ENCODE measurements around the gene AMBRA1.
"Not testable (repeated sequence)": the region's sequence is repeated elsewhere in the genome, so short reads cannot be mapped to it uniquely, and the experiment has no call there.

Gene AMBRA1

DNA sequence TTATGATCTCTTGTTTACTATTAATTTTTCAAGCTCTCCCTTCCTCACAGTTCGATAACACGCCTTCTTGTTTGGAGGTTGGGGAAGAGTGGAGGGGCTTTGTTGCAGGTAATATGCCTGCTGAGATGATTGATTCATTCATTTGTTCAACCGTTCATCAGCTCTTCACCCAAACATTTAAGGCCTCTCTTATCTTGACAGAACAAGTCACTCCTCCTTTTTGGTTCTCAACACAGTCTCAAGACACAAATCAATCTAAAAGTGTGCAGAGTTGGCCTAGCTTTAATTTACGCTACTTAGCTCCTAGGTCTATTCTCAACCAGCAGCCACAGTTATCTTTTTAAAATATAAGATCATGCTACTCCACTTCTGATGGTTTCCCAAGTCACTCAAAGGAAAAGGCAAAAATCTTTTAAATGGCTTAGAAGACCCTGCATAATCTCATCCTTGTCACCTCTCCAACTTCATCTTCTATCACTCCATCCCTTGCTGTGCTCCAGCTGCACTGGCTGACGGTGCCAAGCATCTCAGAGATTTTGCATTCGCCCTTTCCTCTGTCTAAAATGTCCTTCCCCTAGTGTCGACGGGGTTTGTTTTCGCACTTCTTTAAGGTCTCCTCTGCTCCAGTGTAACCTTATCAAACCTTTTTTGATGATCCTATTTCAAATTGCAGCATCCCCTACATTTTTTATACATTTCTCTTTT, 60.3 kb downstream of the AMBRA1 start:
- DNase-seq, result no peak

DNA sequence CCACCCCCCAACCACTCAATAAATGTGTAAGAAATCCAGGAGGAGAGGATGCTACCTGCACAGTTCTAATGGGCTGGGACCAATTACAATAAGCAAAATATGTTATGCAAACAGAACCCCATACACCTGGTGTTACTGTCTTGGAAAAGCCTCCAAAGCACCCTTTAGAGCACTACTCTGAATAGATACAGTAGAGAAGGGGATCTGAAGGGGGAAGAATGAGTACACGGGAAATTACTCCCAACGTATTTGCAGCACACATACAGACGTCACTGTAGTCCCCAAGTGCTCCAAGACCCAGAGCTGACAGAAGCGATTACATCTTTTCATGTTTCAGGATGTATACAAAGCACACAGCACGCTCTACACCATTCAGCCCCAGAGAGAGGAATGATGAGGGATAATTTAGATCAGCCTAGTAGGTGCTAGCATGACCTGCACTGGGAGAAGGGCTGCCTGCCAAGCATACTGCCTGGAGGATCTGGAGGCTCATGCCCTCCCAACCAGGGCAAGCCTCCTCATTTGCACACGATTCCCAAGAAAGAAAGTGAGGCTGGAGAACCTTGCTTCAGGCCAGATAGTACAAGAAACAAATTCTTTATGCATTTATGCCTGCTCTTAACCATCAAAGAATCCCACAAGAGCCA, 63.8 kb downstream of the AMBRA1 start:
- DNase-seq, result no peak

DNA sequence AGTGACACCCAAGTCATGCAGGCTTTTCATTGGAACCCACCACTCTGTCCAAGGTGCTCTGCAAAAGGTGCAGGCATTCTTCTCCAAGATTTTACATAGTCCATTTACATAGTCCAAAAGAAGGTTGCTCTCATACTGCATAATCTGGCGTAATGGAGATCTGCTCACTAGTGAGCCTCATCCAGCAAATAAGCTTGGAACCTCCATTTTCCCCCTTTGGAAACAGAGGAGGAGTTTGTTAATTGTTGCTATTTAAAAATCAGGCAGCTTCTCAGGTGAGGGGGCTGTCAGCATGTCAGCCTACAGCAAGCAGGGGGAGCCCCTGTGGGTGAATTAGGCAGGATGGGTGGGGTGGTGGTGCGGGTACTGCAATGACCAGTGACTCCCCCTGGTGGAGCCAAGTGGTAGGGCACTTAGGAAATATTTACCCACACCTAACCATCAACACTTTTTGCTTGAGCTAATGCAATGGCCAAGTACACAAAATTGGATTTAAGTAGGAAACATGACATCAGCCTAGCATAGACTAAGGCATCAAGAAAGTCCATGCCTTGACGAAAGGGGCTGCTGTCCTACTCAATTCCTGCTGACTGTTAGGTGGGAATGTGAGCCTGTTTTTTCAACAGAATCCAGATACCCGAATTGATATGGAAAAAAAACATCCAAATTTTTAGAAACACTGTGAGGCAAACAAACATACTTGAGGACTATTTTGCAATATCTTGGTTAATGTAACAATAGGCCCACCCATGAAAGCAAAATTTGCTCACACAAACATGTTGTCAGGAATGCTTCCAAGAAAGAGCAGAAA, 64.5 kb downstream of the AMBRA1 start:
- DNase-seq, result no peak

DNA sequence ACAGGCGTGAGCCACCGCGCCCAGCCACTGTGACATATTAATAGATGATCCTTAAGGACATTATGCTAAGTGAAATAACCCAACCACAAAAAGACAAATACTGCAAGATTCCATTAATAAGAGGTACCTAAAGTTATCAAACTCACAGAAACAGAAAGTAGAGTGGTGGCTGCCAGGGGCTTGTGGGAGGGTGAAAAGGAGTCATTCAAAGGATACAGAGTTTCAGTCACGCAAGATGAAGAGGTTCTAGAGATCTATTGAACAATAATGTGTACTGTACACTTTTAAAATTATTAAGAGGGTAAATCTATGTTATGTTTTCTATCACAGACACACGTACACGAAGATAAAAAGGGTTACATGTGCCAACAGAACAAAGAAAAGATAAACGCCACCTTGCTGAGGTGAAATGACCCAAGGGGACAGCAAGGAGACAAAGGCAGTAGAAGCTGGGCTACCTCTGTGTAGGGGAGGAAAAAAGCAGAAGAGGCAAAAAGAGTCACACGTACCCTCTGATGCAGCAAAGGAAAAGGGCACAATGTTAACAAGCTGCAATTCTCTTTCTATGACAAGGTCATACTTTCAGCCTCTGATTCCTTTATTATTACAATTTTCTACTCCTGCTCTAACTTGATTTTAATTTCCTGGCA, 65.3 kb downstream of the AMBRA1 start:
- DNase-seq, result no peak

DNA sequence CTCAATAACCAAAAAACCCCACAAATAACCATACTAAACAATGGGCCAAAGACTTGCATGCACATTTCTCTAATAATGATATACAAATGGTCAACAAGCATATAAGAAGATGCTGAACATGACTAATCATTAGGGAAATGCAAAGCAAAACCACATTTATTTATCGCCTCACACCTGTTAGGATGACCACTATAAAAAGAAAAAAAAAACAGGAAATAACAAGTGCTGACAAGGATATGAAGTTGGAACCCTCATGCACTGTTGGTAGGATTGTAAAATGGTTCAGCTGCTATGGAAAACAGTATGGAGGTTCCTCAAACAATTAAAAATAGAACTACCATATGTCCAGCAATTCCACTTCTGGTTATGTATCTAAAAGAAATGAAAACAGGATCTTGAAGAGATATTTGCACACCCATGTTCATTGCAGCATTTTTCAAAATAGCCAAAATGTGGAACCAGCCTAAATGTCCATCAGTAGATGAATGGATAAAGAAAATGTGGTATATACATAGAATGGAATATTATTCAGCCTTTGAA, 66.2 kb downstream of the AMBRA1 start:
- no peak for DNase-seq

DNA sequence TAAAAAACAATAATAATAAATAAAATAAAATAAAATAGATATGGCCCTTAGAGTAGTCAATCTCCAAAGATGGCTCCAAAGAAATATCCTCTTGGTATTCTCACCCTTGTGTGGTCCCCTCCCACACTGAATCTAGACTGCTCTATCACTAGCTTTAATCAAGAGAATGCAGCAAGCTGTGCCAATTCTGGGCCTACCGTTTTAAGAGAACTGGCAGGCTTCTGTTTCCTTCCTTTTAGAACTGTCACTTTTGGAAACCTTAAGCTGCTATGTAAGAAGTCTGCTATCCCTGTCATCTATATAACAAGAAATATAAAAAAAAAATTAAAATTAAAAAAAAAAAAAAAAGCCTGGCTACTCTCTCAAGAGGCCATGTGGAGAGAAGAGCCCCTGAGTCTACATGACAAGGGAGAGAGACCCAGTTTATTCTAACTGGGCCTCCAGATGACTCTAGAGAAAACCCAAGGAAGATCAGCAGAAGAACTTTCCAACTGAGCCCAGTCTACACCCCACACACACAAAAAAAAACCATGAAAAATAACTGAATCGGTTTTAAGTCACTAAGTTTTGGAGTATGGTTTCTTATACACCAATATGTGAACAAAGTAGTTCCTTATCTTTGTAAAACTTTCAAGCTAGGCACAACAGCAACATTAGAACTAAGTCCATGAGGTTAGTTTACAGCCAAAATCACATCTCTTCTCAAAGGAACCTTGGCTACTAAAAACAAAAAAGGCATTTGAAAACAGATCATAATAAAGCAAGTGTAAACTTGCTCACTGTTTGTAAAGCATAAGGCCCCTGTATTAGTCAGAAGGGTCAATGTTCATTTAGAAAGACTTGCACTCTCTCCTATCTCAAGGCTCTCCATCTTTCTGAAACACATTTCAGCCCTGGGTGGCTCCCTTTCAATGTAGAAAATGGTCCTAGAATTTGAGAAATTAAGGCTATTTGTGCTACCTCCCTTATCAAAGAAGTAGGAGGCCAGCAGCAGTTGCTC, 67.3 kb downstream of the AMBRA1 start:
- DNase-seq, result no peak

DNA sequence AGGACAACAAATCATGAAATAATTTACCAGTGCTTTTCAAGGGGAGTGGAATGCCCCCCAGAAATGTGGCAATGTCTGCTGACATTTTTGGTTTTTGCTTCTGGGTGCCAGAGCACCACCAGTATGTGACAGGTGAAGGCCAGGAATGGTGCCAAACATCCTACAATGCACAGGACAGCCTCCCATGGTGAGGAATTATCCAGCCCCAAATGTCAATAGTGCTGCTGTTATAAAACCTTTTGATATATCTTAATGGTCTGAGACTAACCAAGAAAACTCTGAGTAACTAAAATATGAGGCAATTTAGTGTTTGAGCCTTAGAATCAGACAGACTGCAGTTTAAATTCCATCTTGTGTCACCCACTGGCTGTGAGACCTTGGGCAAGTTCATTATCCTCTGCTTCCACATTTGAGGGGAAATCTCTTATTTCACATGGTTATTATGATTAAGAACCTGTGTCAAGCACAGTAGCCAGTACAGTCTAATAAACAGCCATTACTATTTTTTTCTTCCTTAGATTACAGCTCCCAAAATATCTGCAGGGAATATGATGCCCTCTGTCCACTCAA, 69.5 kb downstream of the AMBRA1 start:
- DNase-seq, result no peak

DNA sequence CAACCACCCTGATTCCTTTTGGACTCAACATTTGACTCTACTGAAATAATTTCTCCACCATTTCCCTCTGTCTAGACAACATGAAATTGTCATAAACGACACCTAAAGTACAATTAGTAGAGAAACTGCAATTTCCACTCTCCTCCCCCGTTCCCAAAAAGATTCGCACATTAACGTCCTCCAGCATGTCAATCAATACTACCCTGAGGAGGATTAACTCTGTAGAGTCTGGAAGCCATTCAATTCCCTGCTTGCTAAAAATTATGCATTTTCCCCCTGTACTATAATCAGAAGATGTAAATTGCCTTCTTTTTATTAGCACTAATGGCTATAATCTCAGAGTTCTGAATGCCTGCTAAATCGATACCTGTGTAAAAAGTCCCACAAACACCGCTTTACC, 70.5 kb downstream of the AMBRA1 start:
- DNase-seq, result no peak

DNA sequence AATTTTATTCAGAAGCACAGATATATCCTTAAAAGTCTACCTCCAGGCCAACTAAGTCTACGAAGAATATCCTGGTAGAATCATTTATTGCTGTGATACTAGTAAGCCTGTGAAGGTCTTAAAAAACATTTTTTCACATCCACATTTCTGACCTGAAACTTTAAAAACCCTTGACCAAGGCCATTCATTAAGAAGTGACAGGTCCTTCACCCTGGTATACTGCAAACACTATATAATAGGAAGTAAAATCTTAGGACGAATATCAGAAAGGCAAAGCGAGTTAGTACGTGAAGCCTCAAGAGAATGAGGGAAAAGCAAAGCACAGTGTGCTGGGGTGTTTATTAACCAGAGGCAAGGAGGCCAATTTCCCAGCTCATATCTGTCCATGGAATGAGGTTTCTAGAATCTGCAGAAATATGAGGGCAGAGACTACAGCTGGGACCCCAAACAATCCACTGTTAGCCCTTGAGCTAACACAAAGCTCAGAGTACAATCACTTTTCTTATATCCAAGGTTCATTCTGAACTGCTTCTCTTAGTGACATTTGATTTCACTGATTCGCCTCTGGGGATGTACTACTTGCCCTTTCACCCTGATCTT, 71.0 kb downstream of the AMBRA1 start:
- DNase-seq, result no peak

DNA sequence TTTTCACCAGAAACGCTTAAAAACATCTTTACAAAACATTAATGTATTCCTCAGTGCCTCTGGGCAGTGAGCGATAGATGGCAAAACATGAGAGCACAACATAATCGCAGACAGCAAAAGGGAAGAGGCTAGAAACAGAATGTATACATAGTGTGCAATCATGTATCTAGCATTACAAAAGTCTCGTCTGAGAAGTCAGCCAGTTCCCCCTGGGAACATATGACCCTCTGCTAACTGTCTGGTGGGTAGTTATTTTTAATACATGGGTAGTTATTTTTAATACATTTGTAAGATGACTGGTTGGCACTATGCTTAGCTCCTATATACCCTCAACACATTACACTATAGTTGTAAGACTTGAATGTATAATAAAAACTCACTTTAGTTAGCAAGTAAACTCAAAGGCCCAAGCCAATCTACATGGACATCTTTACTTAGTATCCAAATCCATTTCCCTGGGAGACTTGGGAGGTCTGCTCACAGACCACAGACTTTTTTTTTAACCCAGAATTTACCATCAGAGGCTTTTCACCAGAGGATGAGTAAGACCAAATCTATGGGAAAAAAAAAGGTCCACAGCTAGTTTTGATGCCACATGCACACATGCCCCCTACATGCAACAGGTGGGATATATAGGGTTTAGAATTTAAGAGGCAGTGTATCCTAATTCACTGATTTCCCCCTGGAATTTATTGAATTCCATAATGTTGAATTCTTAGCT, 71.7 kb downstream of the AMBRA1 start:
- DNase-seq, result no peak

DNA sequence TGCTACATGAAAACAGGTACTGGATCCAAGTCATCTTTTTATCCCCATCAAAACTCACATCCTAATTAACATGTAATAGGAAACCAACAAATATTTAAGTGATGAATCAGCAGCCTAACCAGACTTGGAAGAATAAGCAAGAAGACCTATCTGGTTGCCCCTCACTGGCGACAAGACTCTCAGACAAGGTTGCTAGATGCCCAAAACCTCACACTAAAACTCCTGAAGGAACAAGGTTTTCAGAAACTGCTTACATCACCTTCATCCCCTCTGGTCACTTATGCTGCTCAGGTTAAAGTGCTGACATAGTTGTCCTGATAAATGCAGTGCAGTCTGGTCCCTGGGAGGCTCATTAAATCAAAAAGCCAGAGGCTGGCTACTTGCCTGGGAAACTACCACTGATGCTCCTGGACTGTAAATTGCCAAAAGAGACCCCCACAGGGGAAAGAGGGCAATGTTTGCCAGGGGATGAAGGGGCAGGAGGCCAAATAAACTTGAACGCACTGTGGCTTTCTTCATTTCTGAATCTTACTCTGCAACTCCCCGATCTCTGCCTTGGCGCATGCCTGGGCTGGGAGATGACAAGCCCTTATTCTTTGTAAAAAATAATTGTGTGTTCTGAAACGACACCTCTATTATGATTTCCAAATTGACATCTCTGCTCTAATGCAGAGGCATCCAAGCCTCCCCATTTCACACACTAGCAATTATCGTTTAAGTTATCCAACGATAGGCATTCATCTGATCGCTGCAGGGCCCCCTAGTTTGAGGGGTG, 72.7 kb downstream of the AMBRA1 start:
- no peak for DNase-seq

DNA sequence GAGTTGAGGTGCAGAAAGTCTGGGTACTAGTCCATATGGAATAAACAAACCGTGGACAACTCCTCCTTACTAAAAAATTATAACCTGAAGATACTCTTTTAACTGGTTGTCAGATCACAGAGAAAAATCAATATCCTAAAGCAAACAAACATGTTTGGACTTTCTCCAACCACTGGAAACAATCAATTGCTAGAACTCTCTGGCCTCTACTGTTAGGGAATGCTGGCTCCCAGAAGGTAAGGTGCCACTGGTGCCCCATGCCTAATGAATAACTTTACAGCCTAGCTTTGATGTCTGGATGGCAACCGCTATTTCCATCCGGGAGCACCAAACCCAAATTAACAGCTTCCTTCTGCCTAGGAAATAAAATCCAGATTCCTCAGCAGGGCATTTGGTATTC, 74.5 kb downstream of the AMBRA1 start:
- DNase-seq, result no peak

DNA sequence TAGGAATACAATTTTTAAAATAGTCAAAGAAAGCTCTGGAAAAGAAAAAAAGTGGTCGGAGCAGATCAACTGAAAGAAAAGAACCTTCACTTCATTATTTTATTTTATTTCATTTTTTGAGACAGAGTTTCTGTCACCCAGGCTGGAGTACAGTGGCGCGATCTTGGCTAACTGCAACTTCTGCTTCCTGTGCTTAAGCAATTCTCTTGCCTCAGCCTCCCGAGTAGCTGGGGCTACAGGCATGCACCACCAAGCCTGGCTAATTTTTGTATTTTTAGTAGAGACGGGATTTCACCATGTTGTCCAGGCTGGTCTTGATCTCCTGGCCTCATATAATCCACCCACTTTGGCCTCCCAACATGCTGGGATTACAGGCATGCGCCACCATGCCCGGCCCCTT, 74.9 kb downstream of the AMBRA1 start:
- DNase-seq, result not testable (repeated sequence)

DNA sequence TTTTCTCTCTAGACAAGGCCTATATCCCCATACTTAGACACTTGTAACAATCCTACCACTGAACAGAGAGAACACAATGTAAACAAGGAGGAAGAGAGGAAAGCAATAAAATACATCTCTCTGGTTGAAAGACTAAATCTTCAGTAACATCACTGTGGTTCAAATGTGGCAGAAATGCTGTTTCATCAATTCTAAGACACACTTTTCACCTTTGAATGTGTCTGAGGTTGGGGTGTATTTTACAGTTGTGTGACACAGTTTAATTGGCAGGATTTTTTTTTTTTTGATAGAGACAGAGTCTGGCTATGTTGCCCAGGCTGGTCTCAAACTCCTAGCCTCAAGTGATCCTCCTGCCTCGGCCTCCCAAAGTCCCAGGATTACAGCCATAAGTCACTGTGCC, 79.5 kb downstream of the AMBRA1 start:
- no peak for DNase-seq

DNA sequence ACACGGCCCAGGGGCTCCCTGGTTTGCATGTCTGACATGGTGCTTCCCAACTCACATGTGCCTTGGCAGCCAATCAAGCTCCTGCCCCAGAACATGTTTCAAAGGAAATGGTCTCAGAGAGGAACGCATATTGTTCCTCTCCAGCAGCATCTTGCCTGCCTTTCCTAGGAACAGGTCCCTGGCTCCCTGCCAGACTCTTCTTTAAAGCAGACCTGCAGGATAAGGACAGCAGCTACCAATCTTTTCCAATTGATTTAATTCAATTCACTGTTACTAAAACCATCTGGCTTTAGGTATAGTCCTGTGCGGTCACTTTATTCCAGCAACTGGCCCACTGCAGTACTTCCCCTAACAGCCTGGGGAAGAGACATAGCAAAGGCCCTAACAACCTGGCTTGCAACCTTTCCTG, 79.9 kb downstream of the AMBRA1 start:
- DNase-seq, result no peak

DNA sequence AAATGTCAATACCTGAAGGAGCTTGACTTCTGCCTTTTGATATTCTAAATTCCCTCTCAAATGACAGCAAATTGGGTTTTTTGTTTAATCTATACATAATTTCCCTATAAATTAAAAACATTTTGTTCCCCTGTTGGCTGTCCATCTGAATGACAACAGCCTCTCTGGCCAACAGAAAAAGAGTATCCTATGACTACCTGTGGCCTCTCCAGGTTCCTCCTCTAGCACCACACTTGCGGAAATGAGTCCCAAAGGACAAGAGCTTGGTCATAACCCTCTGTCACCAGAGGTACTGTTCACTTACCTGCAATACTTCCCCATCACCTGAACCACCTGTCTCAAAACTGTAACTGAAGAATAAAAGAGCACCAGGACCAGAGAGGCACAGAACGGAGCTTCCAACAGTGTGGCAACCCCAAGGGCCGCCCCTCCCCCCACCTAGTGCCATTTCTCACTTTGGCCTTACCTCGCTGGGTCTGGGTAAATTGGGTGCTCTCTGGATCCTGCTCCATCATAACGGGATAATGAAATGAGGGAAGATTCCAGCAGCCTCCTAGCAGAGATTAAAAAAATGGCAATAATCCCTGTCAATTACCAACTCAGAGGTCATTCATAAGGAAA, 81.5 kb downstream of the AMBRA1 start:
- DNase-seq, result no peak

DNA sequence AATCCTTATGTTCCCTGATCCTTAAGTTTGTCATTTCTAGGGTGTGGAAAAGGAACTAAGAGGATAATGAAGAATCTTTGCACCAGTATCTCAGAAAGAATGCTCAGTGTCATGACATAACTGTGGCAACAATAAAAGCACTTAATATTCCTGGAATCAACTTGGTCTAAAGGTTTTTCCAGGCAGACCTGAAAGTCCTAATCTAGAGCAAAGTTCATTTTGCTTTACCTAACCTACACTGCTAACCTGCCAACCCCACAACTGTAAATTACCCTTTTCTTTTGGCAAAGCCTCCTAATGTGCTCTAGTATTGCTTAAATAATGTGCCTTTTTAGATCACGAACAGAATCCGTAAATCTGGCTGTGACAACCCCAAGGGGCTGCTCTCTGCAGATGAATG, 82.5 kb downstream of the AMBRA1 start:
- no peak for DNase-seq

DNA sequence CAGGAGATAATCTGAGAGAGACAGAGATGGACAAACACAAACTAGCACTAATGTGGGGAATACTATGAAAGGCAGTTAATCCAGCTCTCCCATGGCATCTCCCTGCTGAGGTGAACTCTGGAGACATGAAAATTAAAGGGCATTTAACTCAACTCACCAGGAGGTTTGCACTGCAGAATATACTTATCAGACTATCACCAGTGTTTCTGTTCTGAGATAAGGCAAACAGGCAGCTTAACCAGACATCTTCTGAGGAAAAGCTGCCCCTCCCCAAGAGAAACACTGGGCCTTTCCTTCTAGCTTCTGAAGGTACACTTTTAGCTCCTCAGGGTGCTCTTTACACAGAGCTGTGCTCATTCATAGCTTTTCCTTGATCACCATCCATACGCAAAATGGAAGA, 85.5 kb downstream of the AMBRA1 start:
- no peak for DNase-seq

DNA sequence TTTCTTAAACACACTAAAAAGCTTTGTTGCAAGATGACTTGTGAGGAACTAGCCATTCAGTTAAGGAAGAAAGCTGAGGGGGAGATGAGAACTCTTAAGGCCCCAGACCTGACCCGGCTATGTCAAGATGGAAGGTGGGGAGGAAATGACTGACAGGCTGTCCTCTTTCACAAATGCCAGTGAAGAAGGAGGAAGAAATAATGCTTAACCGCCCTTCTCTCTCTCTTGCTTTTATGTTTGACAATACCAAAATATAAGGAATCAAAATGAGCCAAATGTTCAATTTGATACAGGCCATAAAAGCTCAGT, 87.4 kb downstream of the AMBRA1 start:
- no peak for DNase-seq
